Jurkat, Clone E6-1 (cell line): ENCODE measurements around the gene DPP4.

Source experiments
- DNase-seq: peaks from one replicate; pipeline ENCODE4 v3.0.0-alpha.2; 2011; ENCODE audit warnings: low read depth, low spot score
- H3K4me3 ChIP-seq: 2 replicates; pipeline ENCODE4 v1.5.1; 2011; ENCODE audit warnings: mild to moderate bottlenecking, low read length, control low read depth, moderate library complexity

The DPP4 gene

DNA sequence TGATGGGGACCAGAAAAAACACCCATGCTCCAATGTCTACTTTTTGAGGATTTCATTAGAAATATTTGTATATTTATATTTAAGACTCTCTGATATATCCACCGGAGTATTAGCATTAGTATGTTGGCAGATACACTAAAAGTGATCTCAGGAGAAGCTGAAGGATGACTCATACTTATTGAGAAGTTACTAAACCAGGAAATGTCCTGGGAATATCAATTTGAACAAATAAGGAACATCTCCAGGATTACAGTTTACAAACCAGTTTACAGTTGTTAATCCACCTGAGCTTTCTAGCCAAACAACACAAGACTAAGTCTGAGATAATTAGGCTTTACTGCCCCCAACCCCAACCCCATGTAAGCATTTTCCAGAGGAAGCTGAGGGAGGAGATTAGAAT, 16.1 kb upstream of the DPP4 start:
- DNase-seq = no peak
- no peak overlapping the region for H3K4me3 ChIP-seq

DNA sequence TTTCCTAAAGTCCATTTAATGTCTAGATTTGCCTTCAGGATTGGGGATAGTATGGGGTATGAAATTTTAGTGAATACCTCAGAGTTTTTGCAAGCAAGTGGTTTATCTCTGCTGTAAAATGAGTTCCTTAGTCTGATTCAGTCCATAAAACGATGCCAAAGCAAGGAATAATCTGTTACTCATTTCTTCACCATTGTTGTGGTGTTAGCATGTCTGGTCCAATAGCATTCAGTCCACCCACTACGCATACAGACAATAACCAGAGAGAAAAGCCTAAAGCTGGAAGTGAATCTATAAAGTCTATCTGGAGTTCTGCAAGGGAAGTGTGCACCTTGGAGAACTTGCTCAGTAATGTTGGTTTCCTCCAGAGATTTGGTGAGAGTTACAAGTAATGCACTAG, 12.9 kb upstream of the DPP4 start:
- no peak overlapping the region for H3K4me3 ChIP-seq
- DNase-seq = no peak

DNA sequence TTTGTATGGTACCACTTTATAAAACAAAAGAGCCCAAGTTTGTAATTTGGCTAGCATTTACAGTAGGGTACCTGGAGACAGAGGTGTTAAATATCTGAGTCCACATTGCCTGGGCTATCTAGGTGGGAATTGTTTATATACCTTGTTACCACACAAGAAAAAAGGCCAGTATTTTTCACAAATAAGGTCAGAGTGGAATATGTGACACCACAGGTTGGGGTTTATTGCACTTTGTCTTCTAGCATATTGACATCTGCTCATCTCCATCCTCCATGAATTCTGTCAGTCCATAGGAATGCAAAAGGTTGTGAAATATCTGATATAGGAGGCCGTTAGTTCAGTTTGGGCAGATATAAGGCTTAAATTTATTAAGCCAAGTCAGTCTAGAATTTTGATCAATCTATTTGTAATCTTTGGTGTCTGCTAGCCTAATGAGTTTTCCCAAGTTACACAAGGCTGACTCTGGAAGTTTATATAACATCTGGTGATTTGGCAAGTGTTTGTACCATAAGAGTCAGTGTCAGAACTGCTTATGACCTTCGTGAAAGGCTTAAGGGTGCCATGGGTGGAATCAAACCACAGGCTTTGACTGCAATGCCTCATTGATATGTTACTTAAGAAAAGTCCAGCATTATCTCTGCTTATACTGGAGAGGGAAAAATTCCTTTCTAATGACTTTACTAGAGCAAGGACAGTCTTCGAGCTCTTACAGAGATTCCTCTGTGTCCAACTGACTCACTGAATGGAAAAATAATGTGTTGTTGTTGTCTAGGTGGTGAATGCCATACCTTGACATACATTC, 11.3 kb upstream of the DPP4 start:
- no peak overlapping the region for H3K4me3 ChIP-seq
- DNase-seq = no peak

DNA sequence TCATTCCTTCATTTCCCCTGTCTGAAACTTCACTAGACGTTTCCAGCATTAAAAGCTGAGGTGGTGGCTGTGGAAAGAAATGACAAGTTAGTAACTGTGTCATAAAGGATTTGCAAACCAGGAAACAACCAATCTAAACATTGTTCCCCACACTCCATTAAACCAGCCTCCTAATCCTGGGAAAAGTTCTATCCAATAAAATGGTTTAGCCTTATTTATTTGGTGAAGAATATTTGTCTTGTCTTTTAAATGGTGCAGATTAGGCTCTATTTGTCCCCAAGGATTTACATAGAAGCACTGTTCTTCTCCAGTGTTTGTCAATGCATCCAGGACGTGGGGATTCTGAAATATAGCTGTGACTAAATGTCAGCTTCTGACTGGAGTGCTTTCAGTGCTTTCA, 10.5 kb upstream of the DPP4 start:
- no peak for DNase-seq
- no peak overlapping the region for H3K4me3 ChIP-seq

DNA sequence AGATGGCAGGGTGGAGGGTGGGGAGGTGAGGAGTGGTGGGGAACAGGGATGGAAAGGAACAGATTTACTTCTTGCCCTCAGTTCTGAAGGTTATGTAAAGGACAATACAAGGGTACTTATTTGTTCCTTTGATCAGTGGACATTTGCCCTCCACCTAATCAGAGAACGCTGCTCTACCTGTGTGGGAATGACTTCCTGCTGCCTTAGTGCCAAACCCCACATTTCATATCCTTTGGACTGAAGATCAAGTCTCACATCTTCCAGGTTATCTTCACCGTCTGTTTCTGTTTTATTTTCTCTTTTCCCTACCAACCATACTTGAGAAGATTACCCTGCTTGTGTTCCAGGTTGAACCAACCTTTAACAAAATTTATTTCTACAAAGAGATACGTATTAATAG, 8.7 kb upstream of the DPP4 start:
- no peak overlapping the region for H3K4me3 ChIP-seq
- DNase-seq = no peak

DNA sequence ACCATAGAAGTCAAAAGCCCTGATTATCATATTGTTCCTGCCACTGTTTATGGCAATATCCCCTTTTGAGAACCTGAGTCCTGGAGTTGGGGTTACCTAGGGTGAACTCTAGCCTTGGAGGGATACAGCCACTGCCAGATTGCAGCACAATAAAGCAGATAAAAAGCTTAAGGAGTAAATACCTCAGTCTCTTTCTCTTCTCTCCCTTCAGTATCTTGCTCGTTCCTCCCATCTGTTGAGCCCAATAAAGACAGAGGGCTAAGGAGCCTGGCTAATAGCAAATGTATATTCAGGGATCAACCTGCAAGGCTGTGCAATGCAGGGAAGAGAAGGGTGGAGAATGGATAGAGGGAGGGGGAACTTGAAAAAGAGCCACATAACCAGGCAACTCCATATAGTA, 8.0 kb upstream of the DPP4 start:
- DNase-seq = no peak
- no peak overlapping the region for H3K4me3 ChIP-seq

DNA sequence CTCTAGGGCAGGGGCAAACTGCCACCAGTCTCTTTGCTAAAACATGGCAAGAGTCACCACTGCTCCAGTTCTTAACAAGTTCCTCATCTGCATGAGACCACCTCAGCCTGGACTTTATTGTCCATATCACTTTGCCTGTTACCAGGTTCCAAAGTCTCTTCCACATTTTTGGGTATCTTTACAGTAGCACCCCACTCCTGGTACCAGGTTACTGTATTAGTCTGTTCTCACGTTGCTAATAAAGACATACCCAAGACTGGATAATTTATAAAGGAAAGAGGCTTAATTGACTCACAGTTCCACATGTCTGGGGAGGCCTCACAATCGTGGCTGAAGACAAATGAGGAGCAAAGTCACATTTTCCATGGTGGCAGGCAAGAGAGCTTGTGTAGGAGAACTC, 5.5 kb upstream of the DPP4 start:
- no peak for DNase-seq
- H3K4me3 ChIP-seq = no peak overlapping the region

DNA sequence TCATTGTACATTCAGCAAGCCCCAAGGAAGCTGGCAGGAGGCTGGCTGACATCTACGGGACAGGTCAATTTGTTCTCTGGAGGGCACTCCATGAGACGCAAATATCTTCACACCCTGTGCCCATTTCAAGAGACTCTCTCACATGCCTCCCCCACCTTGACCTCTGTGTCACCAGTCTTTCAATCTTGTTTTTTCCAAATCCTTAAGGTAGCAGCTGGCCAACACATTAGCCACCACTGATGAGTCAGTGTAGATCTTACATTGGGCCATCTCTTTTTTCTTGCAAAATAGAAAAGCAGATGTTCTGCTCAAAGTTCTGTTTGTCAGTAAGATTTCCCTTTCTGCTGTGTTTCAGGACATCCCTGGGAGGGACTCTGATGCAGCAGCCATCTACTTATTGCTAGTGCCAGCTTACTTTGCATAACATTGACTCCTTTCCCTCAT, 1.7 kb upstream of the DPP4 start:
- H3K4me3 ChIP-seq = no peak overlapping the region
- no peak for DNase-seq

DNA sequence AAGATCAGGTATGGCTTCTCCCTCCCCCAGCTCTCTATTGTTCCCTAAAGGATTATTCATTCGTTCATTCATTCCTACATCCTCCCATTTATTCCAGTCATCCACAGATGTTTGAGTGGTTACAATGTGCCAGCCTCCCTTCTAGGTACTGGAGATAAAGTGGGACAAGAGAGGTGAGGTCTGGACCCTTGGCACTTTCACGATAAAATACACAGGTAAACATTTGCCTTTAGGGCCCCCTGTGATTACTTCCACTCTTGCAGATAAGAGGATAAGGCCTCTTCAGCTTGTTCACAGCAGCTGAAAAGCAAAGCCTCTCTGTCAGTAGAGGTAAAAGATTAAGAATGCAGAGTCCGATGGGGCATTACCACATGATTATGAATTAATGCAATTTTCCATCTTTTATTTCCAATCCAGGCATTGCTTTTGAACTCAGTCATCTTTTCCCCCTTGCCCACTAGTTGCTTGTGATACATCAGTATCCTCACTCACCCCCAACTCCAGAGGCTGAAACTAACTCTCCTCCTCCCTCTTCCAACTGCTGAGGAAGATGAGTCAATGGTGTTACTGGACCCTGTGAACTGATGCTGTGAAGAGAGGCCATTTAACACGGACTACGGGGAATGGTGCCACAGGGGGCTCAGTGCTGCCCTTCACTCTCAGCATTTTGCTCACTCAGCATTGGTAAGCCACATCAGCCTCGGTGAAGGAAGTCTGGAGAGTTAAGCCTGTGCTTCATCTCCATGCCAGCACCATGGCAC, 1.1 kb upstream of the DPP4 start:
- no peak overlapping the region for H3K4me3 ChIP-seq
- DNase-seq = no peak

DNA sequence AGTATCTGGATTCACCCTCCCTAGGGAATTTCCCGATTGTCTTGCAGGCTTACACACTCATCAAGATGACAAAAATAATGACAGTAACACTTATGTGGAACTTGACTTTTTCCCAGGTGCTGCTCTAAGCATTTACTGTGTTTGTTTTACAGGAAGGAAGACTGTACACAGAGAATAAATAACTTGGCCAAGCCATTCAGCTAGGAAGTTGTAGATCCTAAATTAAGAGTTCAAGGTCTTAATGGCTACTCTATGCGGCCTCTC, 549 bp upstream of the DPP4 start:
- no peak overlapping the region for H3K4me3 ChIP-seq
- DNase-seq = no peak

DNA sequence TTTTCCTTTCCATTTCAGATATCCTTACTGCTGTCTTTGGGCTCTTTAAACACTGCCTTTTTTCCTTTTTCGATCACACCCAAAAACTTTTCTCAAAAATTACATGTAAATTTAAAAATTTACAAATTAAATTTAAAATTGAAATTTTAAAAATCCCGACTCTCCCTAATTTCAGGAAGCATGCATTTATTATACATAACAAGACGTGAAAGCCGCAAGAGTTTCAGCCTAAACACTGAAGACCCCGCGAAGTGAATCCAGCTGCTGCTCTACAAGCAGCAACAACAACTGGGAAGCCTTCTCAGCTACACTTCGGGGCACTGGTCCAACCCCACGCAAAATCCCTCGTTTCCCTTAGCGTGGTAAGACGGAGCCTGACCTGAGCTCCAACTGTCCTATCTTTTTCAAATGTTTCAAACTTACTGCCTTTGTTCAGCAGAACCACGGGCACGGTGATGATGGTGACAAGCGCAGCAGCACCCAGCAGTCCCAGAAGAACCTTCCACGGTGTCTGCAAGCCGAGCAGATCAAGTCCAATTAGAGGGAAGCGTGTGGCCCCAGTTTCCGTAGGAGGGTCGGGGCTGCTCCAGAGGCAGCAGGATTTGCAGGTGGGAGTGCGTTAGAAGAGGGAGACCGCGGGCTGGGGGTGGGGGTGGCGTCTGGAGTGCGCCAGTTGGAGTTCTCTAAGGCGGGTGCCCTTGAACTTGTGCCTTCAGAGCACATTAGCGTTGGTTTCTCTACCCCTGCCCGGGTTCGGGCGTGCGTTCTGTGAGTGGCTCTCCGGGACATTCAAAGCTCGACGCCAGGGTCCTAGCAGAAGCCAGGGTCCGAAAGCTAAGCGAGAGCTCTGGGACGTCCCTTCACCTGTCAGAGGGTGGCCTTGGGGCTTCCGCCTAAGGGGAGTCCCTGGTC, 783 bp downstream of the DPP4 start:
- peak overlapping the region; percentile 40 for H3K4me3 ChIP-seq
- no peak for DNase-seq

DNA sequence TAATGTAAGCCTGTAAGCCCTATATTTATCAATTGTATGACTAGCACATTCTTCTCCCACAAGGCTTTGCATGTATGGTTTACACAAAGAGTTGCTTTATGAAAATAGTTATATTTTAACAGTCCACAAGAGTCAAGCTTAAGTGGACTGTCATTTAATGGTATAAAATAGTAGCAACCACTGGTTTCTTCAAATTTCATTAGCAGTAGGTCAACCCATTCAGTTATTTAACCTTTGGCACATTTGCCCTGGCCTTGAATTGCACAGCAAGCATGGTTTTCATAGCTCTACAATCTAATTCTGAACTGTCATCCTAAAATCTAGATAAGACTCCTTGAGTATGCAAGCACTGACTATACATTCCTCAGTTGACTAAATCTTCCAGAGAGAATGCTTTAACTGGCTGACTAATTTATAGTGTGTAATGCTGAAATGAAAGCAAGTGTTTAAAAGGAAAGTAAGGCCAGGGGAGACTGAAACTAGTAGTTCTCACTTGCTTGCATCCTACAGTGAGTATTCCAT, 1.8 kb downstream of the DPP4 start:
- DNase-seq = no peak
- H3K4me3 ChIP-seq = no peak overlapping the region

DNA sequence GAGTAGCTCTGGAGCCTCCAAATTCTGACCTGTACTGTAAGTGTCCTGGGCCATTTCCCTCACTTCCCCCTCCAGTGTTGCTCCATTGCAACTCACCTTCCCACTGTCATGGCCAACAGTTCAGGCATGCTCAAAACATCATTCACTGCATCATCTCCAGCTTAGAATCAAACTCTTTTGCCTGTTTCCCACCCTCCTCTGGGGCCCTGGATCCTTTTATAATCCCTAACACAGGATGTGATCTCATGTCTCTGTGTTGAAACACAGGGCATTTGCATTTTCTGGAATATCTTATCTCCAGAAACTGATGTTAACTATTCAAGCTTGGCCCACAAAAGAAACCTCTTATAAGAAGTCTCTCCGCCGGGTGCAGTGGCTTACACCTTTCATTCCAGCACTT, 3.0 kb downstream of the DPP4 start:
- no peak overlapping the region for H3K4me3 ChIP-seq
- DNase-seq = no peak

DNA sequence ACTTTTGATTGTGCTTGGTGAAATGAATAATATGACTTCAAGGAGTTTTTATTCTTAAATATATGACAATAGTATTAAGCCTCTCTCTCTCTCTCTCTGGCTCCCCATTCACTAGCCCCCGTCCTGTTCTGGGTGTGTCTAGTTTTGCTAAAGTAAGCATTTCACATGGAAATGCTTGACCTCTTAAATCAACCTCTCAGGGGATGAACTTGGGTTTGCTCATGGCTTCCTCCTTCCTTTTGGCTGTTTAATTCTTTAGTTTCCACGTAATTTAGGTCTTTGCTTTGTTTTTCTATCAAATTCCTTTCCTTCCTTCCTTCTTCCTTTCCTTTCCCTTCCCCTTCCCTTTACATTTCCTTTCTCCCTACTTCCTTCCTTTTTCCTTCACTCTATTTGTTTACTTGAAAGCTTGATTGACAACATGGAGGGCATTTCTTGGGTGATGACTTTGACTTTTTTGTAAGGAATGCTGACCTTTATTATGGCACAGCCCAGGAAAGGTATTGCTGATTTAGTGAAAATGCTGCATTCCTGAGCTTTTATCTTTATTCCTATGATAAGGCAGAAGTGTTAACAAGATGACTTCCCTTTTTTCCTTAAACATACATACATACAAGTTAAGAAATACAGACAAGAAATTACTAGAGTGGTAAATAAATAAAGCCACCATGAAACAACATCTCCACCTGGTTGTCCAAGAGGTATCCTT, 3.6 kb downstream of the DPP4 start:
- DNase-seq = no peak
- no peak overlapping the region for H3K4me3 ChIP-seq

DNA sequence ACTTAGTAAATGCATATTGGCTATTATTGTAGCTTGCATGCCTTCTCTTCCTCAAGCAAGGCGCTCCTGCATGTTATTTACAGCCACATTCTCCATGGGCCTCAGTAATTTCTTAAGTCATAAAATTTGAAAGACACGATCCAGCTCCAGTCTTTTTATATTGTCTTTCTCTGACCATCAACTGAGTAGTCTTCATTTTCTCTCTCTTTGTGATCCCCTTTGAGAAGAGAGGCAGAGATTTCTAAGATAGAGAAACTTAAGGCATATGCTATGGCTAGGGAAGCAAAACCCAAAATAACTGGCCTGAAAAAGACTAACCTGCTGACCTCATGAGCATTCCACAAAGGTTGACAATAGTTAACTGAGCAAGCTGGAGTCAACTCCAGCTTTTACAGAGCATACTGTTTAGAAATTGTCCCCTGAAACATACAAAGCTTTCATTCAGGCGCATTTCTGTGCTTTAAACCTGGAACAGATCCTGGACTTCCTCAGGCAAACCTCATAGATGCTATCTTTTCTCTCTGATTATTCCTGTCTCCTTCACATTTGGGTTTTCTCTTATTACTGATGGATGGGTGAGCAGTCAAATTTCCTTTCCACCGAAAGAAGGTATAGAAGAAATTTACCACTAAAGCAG, 4.6 kb downstream of the DPP4 start:
- H3K4me3 ChIP-seq = no peak overlapping the region
- DNase-seq = no peak

DNA sequence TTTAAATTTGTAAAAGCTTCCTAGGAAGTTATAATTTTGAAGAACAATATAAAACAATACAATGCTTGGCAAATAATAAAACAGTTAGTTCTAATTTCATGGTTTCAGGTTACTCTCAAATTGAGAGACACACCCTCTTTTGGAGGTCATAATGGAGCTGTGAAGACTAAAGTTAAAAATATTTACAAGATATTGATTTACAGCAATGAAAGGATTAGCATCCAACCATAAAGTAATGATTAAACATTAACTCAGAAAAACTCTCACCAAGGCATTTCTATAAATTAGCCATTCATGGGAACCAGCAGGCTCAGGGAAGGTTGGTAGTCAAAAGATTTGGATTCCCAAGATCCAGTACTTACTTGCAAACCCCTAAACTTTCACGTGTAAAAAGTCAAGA, 6.4 kb downstream of the DPP4 start:
- no peak overlapping the region for H3K4me3 ChIP-seq
- DNase-seq = no peak

DNA sequence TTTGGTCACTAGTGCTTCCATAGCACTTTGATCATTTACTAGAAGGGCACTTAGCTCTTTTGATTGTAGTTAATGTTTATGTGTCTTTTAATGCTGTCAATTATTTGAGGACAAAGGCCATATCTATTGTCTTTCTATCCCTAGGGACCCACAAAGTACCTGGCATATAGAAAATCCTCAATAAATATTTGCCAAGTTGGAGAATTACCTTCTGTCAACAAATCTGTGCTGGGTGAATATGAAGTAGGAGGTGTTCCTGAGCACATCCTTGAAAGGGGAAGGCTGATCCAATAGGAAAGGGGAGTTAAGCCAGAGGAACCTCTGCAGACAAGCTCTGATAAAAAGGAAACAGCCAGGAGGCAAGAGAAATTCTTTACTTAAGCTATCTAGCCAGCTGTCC, 8.2 kb downstream of the DPP4 start:
- H3K4me3 ChIP-seq = no peak overlapping the region
- no peak for DNase-seq

DNA sequence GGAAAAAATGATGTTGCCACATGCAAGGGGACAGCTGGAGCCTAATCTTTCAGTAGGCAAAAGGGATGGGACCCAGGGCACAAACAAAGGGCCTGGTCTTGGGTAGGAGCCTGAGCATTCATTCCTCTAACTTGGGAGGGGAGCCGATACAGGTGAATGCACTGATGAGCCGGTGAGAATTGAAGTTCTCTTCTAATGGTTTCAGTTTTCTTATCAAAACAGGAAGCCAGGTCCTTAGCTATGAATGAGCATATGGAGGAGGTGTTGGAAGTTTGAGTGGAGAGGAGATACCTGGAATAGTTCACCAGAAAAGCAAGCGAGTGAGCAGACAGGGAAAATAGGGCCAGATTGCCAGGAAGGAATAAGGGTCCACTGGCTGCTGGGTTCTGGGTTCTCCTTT, 10.1 kb downstream of the DPP4 start:
- H3K4me3 ChIP-seq = no peak overlapping the region
- no peak for DNase-seq

DNA sequence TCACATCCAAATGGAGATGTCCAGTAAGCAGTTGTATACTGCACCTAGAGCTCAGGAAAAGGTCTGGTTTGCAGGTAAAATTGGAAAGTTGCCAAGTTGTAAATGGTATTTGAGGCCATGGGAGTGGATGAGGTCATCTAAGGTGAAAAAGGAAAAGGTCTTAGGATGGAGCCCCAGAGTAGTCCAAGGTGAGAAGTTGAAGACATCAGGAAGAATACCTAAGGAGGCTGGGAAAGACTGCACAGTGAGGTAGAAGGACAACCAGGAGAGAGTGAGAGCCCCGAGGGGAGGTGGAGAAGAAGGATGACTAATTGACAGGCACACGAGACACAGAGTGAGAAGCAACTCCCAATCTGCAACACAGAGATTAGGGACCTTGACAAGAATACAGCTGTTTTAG, 10.7 kb downstream of the DPP4 start:
- DNase-seq = no peak
- H3K4me3 ChIP-seq = no peak overlapping the region
